Right renal cortex interstitium (tissue), 3 donors: ENCODE data around the gene CNST. TPM values are rescaled to one million over a fixed set of nuclear protein-coding genes. Genes with fewer than 3 reads are reported as not detected.

Experiments used
- DNase-seq, 3 donors: peaks; one replicate each; pipeline ENCODE4 v3.0.0-alpha.2; 2013; ENCODE audit warnings: low read depth in 3 of 3, low spot score in 2 of 3
- polyA plus RNA-seq, 3 donors: library from polyadenylated mRNA; unstranded; fragments of 120-200 nt; gene quantifications; one replicate each; pipeline ENCODE4 v1.2.1, GENCODE V29; 2013; ENCODE audit not compliant: insufficient read length in 3 of 3

CNST gene
- 10 to 100 TPM; 22.0 to 24.7 (median 22.1) TPM for polyA plus RNA-seq

GRCh38 chr1:246566128-246566812 lies at the start of gene CNST, which contains the start of gene TFB2M:
Gene CNST (plus strand): TSS chr1:246566456. CDS start chr1:246591563, 25,107 bp downstream.
Gene TFB2M (minus strand): TSS chr1:246566261. CDS start chr1:246566138, 123 bp downstream.
- peak; percentile 94 to 97 (median 95) for DNase-seq

GRCh38 chr1:246517391-246517790 lies 48.9 kb upstream of the CNST start:
- DNase-seq = no peak

- no peak for DNase-seq
Measured at GRCh38 chr1:246518456-246519205, 47.6 kb upstream of the CNST start.

- DNase-seq = no peak
Measured at GRCh38 chr1:246519514-246519913, 46.7 kb upstream of the CNST start.

GRCh38 chr1:246526380-246526779 lies 39.9 kb upstream of the CNST start:
- no peak for DNase-seq

- no peak for DNase-seq
Measured at GRCh38 chr1:246526915-246527314, 39.3 kb upstream of the CNST start.

GRCh38 chr1:246527402-246528088 lies 38.7 kb upstream of the CNST start:
- no peak for DNase-seq

GRCh38 chr1:246528933-246529731 lies 37.1 kb upstream of the CNST start:
- DNase-seq = no peak

- no peak for DNase-seq
Measured at GRCh38 chr1:246530482-246530881, 35.8 kb upstream of the CNST start.

GRCh38 chr1:246532519-246532918 lies 33.7 kb upstream of the CNST start:
- DNase-seq = no peak

GRCh38 chr1:246533371-246533905 lies 32.8 kb upstream of the CNST start:
- DNase-seq = no peak

- no peak for DNase-seq
Measured at GRCh38 chr1:246534114-246534513, 32.1 kb upstream of the CNST start.

- no peak for DNase-seq
Measured at GRCh38 chr1:246537441-246537840, 28.8 kb upstream of the CNST start.

- no peak for DNase-seq
Measured at GRCh38 chr1:246537887-246538286, 28.4 kb upstream of the CNST start.

- no peak for DNase-seq
Measured at GRCh38 chr1:246540738-246541491, 25.3 kb upstream of the CNST start.

GRCh38 chr1:246544001-246544400 lies 22.3 kb upstream of the CNST start:
- no peak for DNase-seq

- DNase-seq = no peak
Measured at GRCh38 chr1:246549665-246550064, 16.6 kb upstream of the CNST start.

GRCh38 chr1:246550402-246550801 lies 15.9 kb upstream of the CNST start:
- DNase-seq = no peak

- DNase-seq = no peak
Measured at GRCh38 chr1:246552110-246552509, 14.1 kb upstream of the CNST start.

- DNase-seq = no peak
Measured at GRCh38 chr1:246554201-246554600, 12.1 kb upstream of the CNST start.
